Fibroblast of lung (primary cell): ENCODE measurements around the gene GCG.

ENCODE experiments used
- EZH2 ChIP-seq: IDR thresholded peaks from 2 replicates; pipeline ENCODE4 v1.5.1; 2012; ENCODE audit warnings: low read length, control low read depth, mild to moderate bottlenecking; ENCODE audit errors: missing control alignments
- TF ChIP-seq, protein P1 (sequence below), 2 donors: IDR thresholded peaks in 1 of 2; conservative IDR thresholded peaks in 1 of 2; 1 replicate in 1 of 2; 2 replicates in 1 of 2; pipeline ENCODE4 v1.5.1; 2011 to 2012; ENCODE audit warnings: low read length in 2 of 2, control low read depth in 1 of 2, inconsistent platforms in 1 of 2, low read depth in 1 of 2, mild to moderate bottlenecking in 1 of 2

DNA sequence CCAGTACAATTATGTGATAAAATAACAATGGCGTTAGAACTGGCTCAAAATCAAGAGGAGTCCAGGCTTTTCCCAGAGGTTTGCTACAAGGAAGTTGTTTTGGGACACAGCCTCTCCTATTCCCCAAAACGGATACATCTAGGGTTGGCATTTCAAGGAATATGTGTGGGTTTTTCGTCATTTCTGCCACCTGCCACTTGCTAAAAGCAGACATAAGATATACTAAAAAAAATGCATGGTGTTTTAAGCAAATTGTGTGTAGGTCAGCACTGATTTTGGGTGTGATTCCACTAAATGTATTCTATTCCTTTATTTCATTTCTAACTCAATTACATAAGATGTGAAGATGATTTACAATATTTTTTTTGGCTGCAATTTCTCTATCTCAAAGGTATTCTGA is 36.4 kb upstream of the GCG start:
- TF ChIP-seq, protein P1, sequence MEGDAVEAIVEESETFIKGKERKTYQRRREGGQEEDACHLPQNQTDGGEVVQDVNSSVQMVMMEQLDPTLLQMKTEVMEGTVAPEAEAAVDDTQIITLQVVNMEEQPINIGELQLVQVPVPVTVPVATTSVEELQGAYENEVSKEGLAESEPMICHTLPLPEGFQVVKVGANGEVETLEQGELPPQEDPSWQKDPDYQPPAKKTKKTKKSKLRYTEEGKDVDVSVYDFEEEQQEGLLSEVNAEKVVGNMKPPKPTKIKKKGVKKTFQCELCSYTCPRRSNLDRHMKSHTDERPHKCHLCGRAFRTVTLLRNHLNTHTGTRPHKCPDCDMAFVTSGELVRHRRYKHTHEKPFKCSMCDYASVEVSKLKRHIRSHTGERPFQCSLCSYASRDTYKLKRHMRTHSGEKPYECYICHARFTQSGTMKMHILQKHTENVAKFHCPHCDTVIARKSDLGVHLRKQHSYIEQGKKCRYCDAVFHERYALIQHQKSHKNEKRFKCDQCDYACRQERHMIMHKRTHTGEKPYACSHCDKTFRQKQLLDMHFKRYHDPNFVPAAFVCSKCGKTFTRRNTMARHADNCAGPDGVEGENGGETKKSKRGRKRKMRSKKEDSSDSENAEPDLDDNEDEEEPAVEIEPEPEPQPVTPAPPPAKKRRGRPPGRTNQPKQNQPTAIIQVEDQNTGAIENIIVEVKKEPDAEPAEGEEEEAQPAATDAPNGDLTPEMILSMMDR (conservative IDR thresholded peaks at IDR 0.05 in 1 of 2, IDR thresholded peaks at IDR 0.05 in 1 of 2; ENCODE audit: low read depth in 1 of 2, low read length in 2 of 2), result no peak
- TF ChIP-seq EZH2, result no peak
